ENCODE results near the gene NOTCH1. TPM values are rescaled to one million over a fixed set of nuclear protein-coding genes. Genes with fewer than 3 reads are reported as not detected.

Gene NOTCH1
- total RNA-seq, 1 donor from 2014 or later: 70.2 TPM

DNA sequence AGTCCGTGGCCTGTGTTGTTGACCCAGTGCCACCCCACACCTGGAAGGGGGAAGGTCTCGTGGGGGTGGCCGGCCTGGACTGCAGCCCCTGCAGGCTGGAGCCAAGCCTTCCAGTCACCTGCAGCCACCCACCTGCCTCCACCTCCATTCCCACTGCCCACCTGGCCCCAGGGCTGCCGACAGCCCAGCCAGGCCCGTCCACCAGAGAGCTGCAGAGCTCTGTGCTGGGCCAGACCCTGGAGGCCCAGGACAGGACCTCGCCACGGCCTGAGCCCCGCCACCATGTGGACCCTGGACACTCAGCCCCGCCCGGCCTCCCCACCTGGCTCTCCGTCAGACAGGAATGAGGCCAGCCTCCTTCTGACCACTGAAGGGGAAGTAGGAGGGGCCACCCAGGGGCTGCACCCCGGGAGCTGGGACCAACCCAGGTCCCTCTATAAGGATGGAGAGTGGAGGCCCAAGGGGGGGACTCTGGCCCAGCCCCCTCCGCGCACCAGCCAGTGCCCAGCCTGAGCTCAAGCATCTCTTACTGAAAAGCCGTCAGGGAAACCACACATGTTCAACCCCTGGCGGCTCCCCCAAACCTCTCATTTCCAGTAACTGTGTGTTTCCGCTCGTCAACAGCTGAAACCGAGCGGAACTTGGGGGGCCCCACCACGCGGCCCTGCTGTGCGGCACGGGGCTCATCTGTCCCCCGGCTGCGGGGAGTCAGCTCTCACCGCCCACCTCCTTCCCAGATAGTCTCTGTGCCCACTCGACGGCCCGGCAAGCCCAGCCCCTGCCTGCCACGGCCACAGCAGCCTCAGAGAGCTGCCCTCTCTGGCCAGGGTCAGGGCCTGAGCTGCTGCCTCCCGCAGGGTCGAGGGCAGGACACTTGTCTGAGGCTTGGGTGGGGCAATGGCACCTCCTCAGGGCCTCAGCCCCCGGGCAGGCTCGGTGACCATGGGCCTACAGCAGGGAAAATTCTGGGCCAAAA is 12.8 kb downstream of the NOTCH1 start:
- no peak for DNase-seq (ENCODE audit: low read depth in 2 of 2)

DNA sequence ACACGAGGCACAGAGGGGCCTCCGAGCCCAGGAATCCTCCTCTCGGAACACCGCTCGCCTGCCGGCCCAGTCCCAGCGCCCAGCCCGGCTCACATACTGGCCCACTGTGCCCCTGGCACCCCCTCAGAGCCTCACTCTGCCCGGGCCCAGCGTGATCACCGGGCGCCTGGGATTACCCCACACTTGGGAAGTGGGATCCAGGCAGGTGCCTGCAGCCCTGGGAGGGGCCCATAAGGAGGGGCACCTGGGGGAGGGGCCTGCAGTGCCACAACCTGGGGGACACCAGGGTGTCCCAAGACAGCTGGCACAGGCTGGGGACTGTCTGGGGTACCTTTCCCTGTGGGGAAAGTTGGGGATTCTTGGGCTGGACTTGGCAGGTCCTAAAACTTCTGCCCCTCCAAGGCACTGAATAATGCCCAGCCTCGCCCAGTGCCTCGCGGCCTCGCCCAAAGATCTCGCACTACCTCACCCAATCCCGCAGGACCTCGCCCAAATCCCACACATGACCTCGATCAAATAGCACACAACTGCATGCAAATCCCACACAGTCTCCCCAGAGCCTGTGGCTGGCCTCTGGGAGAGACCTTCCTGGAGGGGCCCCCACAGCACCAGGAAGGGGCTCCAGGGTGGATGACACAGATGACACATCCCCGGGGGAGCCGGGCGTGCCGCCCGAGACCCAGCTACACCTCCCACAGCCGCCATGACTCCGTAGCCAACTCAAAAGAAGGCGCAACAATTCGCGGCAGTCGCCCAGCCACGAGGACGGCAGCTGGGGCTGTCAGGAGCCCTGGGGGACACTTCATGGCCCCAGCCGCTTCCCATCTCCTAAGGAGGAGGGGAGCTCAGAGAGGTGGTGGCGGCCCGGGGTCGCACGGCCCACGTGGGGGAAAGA is 13.7 kb downstream of the NOTCH1 start:
- no peak for DNase-seq (ENCODE audit: low read depth in 2 of 2)

DNA sequence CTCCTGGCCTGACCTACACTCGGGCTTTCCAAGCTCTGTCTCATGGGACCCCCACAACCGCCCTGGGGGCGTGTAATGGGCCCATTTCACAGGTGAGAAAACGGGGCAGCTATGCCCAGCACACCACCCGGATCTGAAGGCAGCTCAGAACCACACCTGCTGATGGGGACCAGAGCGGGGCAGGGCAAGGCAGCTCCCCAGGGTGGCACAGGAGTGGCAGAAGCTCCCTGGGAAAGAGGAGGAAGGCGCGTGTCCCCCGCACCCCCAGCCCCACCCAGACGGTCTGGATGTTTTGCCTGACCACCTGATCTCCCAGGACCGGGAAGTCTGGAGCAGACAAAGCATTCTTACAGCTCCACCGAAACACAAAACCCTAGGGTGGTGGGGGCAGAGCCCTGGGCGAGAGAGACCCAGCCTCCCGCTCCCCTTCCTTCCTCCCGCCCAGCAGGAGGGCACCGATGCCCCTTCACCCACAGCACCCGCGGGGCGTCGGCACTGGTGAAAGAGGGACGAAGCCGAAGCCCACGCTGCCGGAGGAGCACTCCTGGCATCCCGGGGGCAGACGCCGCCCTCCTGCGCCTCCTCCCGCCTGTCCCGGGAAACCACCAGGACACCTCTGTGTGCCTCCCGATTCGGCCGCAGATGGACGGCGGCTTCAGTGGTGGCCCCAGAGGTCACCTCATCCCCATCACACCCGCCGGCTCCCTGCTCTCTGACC is 14.5 kb downstream of the NOTCH1 start:
- DNase-seq (ENCODE audit: low read depth in 2 of 2): no peak

DNA sequence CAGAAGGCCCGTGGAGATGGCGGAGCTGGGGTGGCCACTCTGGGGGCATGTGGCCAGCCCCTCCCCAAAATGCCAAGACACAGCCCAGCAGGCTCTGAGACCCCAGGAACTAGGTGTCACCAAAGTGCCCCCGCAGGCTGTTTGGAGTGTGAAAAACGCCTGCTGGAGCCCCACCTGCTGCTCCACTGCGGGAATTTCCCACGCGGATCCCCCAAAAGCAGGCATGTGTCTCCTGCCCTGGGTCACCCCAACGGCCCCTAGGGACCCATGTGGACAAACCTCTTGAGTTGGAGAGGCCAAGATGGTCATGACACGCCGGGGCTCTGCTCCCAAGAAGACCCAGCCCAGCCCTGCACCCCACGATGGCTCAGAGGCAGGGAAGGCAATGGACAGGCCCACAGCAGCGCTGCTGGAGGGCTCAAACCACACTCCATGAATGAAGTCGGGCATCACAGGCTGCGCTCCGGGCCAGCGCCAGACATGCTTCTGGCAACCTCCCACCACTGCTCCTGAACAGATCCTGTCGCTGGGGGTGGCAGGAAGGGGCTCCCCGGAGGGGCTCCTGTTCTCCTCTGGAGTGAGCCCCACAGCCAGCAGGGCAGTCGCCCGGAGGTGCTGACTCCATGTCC is 15.3 kb downstream of the NOTCH1 start:
- peak in 1 of 2 donors; percentile 60 for DNase-seq (ENCODE audit: low read depth in 2 of 2)

DNA sequence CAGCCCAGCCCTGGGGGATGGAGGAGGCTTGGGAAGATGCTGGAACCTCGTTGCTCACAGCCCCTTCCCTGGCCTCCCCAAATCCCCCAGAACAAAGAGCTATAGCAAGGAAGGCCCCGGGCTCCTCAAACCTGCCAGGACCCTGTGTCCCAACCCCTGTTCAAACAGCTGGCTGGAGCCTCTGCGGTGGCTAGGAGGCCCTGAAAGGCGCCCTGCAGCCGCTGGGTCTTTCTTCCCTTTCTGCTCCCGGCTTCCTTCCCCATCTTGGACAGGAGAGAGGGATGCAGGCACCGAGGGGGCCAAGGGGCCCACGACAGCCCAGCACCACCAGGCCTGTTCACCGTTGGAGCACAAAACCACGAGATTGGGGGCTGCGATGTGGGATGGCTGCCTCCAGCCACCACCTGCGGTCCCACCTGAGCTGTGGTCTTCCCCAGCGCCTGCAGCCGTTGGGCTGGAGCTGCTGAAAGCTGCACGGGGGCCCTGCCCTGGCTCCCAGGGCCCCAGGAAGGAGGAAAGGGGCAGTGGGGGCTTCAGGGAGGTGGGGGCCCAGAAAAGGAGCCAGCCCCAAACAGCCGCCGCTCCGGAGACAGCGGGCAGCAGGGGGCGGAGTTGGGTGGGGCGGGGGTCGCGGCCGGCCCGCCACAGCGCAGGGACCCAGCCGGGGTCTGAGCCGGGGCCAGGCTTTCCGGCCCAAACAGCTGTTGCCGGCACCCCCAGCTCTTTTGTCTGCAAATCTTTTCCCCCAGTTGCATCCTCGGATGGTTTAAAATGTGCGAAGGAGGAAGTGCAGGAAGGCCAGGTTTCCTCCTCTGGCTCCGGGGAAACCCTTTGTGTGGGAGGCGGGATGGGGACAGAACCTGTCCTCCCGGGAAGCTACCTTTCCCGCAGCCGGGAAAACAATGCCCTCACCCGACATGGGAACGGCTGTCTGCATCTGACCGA is 16.1 kb downstream of the NOTCH1 start:
- DNase-seq (ENCODE audit: low read depth in 2 of 2): peak; percentile 83 to 91

DNA sequence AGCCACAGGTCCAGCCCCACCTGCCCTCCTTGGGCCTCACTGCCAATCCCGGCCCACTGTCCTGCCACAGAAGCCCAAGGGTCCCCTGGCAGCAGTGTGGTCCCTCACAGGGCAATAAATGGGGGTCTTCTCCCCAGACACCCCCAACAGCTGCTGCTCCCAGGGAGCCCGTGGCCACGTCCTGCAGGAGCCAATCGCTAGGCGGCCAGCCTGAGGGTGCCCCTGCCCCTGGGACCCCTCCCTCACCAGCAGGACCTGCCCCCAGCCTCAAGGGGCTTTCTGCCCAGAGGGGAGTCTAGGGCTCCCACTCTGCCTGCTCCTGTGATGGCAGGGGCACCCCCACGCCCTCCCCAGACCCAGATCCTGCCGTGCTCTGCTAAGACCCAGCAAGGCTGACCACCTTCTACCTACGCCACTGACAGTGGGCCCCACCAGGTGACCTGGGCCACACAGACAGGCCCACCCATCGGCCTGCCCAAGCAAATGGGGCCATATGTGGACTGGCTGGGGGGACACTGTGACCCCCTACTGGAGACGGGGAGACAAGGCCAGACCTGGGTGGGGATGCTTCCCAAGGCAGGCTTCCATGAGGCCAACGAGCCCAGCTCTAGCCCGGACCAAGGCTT is 17.0 kb downstream of the NOTCH1 start:
- DNase-seq (ENCODE audit: low read depth in 2 of 2): no peak

DNA sequence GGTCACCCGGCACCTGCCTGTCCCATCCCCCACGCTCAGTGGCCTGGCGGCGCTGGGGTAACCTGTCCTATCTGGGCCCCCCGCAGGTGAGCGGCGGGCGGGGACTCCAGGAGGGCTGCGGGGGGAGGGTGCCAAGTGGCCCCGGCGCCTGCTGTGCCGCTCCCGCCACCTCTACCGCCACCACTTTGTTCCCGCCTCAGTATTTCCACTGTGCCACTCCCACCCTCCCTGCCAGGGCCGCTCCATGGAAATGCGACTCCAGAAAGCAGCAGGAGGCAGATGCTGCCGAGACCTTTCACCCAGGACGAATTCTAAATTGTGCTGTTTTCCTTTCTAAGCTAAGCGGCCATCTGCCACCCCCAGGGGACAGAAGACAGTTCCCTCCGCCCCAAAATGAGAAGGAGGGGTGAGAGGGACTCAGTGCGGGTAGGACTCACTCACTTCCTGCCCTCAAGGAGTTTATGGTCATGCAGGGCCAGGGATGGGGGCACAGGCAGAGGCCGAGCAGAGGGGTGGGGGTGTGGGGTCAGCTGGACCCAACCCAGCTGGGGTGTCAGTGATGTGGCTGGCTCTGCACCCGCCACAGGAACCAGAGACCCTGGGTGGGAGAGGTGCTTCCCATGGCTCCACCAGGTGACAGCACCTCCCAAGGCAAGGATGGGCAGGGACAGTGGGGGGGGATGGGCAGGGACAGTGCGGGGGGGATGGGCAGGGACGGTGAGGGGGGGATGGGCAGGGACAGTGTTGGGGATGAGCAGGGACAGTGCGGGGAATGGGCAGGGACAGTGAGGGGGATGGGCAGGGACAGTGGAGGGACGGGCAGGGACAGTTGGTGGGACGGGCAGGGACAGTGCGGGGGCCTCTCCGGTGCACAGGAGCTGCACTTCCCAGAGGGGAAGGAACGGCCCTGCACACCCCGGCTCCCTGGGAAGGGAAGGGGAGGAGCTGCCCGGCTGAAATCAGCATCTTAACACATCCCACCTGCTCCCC is 17.8 kb downstream of the NOTCH1 start:
- DNase-seq (ENCODE audit: low read depth in 2 of 2): peak in 1 of 2 donors; percentile 52

DNA sequence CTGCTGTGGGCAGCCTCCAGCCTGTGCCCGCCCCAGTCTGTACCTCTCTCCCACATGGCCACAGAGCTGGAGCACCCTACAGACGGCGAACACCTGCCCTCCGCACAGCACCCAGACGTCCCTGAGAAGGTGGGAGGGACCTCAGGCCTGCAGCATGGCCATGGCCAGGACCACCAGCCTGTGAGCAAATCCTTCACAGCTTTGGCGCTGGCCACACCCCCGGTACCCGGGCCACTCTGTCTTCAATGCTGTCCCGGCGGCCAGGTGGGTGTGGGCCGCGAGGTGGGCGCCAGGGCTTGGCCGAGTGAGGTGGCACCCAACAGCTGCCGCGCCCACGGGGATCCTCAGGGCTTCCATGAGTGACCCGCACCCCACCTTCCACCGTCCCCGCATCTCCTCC is 18.7 kb downstream of the NOTCH1 start:
- DNase-seq (ENCODE audit: low read depth in 2 of 2): no peak

DNA sequence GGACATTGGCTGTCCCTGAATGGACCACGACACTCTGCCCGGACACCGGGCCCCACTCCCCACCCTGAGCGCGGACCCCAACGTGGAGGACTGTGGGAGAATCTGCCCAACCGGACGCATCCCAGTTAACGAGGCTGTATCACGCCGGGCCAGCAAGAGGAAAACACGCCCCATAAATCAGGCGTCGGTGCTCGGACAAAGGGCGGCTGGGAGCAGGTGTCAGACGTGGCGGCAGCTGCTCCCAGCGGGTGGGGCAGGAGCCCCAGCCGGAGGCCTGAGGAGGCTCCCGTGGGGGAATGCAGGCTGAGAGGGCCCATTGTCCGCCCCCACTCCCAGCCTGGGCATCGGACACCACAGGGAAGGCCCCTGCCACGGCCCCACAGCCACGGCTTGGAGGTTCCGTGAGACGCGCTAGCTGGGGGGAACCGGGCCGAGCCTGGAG is 19.2 kb downstream of the NOTCH1 start:
- no peak for DNase-seq (ENCODE audit: low read depth in 2 of 2)

DNA sequence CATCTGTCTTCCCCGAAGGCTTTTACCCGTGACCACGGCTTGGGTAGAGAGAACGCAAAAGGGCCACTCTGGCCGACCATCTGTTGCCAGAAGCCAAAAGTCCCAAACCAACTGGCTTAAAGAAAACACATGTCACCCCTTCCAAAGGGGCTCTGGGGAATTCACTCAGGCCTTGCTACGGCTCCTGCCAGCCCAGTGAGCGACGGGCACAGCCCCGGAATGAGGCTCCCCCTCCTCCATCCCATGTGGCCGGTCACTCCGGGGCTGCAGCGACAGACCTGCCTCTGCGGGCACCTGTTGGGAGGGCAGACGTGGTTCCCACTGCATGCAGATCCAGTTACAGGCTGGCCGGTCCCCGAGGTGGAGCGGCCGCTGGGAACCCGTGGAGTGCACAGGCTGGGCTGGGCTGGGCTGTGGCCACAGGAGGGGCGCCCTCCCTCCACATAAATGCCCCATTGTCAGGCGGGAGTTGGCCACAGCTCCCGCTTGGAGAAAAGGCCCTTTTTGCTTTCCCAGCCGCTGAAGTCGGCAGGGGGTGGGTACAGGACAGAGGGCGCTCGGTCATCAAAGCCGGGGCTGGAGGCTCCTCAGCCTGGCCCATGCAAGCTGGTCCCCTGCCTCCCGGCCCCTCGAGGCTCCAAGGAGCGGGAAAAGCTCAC is 19.9 kb downstream of the NOTCH1 start:
- DNase-seq (ENCODE audit: low read depth in 2 of 2): no peak

DNA sequence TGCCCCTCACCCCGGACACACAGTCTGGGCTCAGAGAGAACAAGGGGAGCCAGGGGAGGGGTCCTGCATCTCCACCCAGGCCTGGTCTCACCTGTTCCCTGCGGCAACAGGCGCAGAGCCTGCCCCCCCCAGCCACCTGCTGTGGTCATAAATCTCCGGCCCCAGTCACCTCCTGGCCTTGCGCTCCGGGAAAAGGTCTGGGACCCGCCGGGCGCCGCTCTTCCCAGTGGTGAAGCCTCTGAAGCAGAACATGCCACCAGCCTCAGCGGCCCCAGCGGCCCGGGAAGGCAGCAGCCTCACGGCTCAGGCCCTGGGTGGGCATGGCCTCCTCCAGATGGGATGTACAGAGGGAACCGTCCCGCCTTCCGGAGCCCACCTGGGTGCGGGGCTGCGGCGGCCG is 20.6 kb downstream of the NOTCH1 start:
- DNase-seq (ENCODE audit: low read depth in 2 of 2): no peak

DNA sequence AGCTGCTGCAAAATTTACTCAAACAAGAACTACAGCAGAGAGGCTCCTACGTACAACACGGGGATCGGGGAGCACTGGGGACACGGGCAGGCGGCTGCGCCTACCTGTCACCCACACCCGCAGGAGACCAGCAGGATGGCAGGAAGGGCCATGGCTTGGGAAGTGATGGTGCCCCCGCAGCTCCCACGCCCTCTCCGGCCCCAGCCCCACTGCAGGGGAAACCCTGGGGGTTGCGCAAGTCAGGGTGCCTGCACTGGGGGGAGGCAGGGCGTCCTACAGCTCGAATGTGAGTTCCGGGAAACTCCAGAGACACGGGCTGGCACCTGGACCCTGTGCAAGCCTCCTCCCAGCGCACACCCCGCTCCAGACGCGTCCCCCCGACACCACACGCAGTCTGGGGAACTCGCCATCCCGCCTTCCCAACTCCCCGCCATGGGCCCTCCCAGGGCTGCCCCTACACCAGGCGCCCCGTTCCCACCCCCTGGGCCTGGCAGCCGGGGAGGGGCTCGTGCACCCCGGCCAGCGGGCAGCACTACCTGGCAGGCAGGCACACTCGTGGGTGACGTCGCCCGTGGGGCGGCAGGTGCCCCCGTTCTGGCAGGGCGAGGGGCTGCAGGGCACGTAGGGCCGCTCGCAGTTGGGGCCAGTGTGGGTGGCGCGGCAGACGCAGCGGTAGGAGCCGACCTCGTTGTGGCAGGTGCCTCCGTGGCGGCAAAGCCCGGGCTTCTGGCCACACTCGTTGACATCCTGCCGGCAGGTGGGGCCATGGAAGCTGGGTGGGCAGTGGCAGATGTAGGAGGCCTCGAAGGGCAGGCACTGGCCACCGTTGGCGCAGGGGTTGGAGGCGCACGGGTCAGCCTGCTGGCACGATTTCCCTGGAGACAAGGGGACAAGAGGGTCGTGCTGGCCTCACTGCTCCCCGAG is 23.3 kb downstream of the NOTCH1 start:
- no peak for DNase-seq (ENCODE audit: low read depth in 2 of 2)

DNA sequence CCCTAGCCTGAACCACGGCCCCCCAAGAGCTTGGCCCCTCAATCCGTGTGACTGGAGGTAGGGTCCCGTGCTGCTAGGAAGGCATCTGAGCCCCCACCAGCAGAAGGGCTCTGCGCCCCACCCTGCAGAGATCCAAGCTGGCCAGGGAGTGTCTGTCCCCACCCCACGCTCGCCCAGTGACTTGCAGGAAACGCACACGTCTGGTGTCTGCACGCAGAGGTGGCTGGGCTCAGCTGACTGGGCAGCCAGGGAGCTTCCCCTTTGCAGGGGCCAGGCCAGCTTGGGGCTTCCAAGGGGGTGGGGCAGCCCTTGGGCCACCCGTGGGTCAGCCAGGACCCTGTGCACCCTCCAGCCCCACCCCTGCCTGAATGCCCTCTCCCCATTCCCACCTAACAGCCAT is 24.3 kb downstream of the NOTCH1 start:
- DNase-seq (ENCODE audit: low read depth in 2 of 2): peak in 1 of 2 donors; percentile 45

DNA sequence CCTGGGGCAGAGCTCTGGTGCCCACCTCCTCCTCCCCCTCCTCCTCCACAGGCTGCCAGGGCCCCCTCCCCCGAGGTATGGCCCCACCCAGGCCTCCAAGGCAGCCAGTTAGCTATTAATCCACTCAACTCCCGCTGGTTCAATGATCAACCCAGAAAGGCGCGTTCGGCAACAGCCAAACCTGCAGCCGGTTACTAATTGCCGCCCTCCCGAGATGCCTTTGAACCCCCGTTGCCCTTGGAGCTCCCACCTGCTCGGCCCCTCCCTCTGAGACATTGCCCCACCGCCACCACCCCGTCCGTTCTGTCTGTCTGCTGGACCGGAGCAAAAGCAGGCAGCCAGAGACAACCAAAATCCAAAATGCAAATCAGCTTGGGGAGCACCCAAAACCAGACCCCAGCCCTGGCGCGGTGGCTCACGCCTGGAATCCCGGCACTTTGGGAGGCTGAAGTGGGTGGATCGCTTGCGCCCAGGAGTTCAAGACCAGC is 25.8 kb downstream of the NOTCH1 start:
- no peak for DNase-seq (ENCODE audit: low read depth in 2 of 2)

DNA sequence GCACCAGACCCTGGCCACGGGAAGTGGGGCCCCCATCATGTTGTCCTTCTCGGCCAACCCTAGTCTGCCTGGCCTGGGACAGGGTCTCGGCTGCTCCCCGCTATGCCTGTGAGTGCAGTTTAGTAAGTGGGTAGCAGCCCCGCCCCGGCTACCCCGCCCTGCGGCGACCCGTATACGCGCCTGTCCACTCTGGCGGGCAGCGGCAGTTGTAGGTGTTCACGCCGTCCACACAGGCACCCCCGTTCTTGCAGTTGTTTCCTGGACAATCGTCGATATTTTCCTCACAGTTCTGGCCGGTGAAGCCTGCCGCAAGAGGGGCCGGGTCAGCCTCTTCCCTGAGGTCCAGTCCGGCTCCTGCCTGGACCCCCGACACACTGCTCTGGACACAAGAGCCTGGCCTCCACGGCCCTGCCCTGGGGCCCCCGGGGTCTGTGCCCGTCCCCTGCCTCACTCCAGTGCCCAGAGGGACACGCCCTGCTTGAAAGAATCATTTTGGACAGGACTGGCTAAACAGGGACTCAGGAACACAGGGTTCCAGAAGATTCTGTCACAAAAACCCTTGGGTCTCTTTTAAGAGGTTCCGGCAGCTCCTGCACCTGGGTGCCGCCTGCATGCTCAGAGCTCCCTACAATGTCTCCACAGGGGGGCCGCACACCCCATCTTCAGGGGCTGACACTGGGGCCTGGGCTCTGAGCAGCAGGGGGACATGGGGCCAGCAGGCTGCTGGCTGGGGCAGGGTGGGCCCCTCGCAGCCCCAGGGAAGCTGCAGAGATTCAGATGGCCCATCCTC is 26.4 kb downstream of the NOTCH1 start:
- DNase-seq (ENCODE audit: low read depth in 2 of 2): no peak

DNA sequence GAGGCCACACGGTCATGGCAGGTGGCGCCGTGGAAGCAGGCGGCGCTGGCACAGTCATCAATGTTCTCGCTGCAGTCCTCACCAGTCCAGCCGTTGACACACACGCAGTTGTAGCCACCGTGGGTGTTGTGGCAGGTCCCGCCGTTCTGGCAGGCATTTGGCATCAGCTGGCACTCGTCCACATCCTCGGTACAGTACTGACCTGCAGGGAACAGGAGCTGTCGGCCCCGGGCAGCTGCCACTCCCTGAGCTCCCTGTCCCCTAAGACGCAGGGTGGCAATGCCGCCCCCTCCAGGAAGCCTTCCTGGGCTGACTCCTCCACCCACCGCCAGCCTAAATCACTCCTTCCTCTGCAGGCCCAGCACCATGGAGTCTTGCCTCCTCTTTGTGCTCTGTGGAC is 27.2 kb downstream of the NOTCH1 start:
- no peak for DNase-seq (ENCODE audit: low read depth in 2 of 2)
